NB4 (cell line): ENCODE data around the gene PAX5.

ENCODE experiments used
- DNase-seq: peaks from one replicate; pipeline ENCODE4 v3.0.0; 2010; ENCODE audit warnings: low read depth
- H3K4me3 ChIP-seq: one replicate; pipeline ENCODE4 v1.5.1; 2011; ENCODE audit warnings: mild to moderate bottlenecking, low read depth, low read length, moderate library complexity
- MYC ChIP-seq: IDR thresholded peaks from 2 replicates; pipeline ENCODE4 v1.6.1; 2011; ENCODE audit warnings: low read depth, low read length
- POLR2A ChIP-seq: IDR thresholded peaks from 2 replicates; pipeline ENCODE4 v1.6.1; 2011; ENCODE audit warnings: mild to moderate bottlenecking; ENCODE audit not compliant: insufficient read length; ENCODE audit errors: extremely low read depth
- TF ChIP-seq, protein P1 (sequence below): IDR thresholded peaks from one replicate; pipeline ENCODE4 v1.5.1; 2012; ENCODE audit warnings: low read depth, low read length
- TF ChIP-seq, protein P2 (sequence below): IDR thresholded peaks from 2 replicates; pipeline ENCODE4 v1.6.1; 2011; ENCODE audit warnings: low read depth, low read length

The PAX5 gene

DNA sequence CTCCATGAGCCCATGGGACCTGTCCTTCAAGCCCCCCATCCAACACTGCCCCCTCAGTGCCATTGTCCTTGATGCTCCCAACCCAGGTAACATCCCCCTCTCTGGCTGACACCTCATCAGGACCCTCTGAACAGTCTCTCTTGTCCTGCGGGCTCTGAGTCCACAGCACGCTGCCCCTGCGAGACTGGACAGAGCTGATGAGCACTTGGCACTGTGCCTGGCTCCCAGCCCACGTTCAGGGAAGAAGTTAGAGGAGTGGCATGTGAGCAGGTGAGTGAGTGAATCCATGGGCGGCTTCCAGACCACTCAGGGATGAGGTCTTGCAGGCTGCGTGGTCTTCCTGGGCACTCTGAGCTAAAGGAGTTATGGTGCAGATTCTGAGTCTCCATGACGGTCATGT is 70.7 kb downstream of the PAX5 start:
- no peak for DNase-seq
- TF ChIP-seq POLR2A: no peak
- H3K4me3 ChIP-seq: no peak overlapping the region

DNA sequence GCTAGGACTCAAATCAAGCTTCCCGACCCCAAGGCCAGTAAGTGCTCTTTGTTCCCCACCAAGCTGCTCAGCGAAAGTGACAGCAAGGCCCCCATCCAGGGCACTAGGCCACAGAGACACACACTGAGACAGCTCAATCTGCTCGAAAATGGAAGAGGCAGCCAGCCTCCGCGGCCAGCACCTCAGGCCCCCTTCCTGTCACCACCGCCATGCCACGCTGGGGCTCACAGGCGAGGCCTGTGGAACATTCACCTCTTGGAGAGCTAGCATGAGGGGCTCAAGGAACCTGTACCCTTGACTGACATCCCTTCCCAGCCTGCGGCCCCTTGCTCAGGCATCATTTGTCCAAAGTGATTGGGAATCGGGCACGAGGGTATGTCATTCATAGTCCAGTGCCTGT is 71.4 kb downstream of the PAX5 start:
- DNase-seq: no peak
- TF ChIP-seq POLR2A: no peak
- TF ChIP-seq MYC: no peak
- TF ChIP-seq, protein P1, sequence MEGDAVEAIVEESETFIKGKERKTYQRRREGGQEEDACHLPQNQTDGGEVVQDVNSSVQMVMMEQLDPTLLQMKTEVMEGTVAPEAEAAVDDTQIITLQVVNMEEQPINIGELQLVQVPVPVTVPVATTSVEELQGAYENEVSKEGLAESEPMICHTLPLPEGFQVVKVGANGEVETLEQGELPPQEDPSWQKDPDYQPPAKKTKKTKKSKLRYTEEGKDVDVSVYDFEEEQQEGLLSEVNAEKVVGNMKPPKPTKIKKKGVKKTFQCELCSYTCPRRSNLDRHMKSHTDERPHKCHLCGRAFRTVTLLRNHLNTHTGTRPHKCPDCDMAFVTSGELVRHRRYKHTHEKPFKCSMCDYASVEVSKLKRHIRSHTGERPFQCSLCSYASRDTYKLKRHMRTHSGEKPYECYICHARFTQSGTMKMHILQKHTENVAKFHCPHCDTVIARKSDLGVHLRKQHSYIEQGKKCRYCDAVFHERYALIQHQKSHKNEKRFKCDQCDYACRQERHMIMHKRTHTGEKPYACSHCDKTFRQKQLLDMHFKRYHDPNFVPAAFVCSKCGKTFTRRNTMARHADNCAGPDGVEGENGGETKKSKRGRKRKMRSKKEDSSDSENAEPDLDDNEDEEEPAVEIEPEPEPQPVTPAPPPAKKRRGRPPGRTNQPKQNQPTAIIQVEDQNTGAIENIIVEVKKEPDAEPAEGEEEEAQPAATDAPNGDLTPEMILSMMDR: no peak
- TF ChIP-seq, protein P2, sequence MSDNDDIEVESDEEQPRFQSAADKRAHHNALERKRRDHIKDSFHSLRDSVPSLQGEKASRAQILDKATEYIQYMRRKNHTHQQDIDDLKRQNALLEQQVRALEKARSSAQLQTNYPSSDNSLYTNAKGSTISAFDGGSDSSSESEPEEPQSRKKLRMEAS: no peak
- no peak overlapping the region for H3K4me3 ChIP-seq

DNA sequence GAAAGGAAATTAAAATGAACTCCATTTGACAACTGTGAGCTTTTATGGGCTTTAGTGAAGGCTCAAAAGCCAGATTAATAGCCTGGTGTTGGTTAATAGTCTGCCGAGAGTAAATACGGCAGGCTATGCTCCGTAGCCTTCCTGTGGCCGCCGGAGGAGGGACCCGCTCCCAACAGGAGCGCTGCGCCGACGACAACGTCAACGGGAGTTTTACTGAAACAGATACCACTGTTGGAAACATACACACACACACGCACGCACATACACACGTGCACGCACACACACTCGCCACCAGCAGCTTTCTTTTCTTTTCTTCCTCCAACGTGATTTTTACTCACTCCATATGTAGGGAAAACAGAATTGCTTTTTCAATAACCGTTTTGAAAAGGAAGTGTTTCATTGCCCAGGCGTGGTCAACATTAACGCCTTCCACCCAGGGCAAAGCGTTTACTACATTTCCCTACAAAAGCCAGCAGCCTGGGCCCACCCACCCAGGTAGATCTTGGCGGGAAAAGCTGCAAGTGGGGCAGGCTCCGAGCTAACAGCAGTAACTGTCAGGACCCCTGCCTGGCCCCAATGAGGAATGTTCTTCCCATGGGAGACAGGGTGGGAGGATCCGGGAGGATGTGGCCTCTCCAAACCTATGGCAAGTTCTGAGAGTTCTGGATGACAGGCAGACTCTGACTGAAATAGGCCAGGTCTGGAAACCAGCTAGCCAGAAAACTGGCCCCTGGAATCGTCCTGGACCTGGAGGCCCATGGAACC is 72.3 kb downstream of the PAX5 start:
- TF ChIP-seq POLR2A (no peak), MYC (no peak)
- TF ChIP-seq, protein P1: no peak
- TF ChIP-seq, protein P2: no peak
- no peak overlapping the region for H3K4me3 ChIP-seq

DNA sequence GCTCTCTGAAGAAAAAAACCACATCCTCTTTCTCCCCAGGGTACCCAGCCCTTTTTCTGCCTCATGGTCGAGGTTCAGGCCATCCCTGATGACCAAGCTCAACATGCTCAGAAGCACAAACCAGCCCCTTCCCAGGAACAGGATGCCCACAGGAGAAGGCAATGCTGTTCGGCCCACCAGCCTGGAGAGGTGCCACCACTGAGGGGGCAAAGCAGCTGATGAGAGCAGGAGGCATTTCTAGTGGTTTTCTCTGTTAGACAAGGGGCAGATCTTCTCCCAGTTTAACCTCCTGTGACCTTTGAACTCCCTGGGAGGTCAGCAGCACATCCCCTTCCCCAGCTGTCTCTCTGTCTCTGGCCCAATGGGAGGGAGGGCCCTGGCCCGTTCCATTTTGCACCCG is 73.0 kb downstream of the PAX5 start:
- no peak overlapping the region for H3K4me3 ChIP-seq
- DNase-seq: no peak
- TF ChIP-seq POLR2A (no peak), MYC (no peak)
- TF ChIP-seq, protein P2: no peak
- TF ChIP-seq, protein P1: no peak

More for the DNA sequence above, 72.3 kb downstream of the PAX5 start:
- DNase-seq: no peak

DNA sequence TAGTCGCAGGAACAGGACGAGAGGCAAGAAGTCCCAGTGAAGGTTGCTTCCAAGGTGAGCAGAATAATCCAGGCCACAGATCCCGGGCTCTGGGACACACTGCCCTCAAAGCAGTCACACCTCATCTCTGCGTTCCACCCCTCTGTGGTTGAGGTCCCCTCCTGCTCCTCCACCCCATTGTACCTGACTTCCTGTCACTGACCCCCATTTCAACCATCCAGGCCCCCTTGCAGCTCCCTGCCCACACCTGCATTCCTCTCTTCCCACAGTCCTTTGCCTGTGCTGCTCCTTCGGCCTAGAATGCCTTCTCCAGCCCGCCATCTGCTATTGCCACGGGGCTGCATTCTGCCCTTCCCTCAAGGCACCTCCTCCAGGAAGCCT is 73.5 kb downstream of the PAX5 start:
- H3K4me3 ChIP-seq: no peak overlapping the region
- TF ChIP-seq, protein P1: no peak
- TF ChIP-seq MYC: no peak
- TF ChIP-seq POLR2A: no peak
- TF ChIP-seq, protein P2: no peak
- no peak for DNase-seq

DNA sequence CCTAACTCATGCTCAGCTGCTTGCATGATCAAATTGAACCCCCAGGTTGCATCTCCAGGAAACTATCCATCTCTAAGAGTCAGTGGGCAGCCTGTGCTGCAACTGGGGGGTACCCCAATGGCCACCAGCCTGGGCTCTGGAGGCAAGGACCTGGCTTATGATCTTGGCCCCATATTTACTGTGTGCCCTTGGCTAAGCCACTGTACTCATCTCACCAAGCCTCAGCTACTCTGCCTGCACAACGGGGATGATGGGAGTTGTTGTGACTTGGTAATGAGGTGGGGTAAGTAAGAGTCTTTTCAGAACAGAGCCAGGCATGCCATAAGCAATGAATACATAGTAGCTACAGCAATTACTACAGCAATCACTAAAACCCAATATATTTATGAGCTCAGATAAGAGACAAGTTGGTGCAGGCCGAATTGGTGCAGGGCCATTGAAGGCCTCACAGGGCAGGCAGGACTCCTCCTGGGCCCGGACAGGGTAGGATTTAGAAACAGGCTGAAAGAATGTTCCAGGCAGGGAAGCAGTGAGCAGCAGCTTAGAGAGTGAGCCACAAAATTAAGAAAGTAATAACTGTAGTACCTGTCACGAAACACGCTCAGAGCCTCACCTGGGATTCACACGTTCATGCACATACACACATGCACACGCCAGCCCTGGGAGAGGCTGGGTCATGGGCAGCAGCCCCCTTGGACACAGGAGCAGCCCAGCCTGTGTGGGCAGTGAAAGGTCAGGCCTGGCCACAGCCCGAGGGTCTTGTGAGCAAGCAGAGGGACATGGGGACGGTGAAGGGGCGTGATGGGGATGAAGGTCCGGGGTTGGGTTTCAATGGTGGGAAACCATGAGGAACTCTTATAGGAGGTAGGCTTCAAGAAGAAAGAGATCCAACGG is 74.1 kb downstream of the PAX5 start:
- TF ChIP-seq, protein P2: no peak
- no peak for TF ChIP-seq MYC
- H3K4me3 ChIP-seq: no peak overlapping the region
- DNase-seq: no peak
